Measurements from ENCODE around the gene CCDC142.

- TF ChIP-seq POLR2A (IDR thresholded peaks at IDR 0.05) (no peak), CTCF (IDR thresholded peaks at IDR 0.05) (no peak), POLR2AphosphoS5 (IDR thresholded peaks at IDR 0.05) (no peak)
These were observed 32.6 kb upstream of the CCDC142 start for GRCh38 chr2:74515271-74515980.
